ENCODE measurements around the gene SEMA4B.
"Not testable (repeated sequence)": the region's sequence is repeated elsewhere in the genome, so short reads cannot be mapped to it uniquely, and the experiment has no call there.

Gene SEMA4B

DNA sequence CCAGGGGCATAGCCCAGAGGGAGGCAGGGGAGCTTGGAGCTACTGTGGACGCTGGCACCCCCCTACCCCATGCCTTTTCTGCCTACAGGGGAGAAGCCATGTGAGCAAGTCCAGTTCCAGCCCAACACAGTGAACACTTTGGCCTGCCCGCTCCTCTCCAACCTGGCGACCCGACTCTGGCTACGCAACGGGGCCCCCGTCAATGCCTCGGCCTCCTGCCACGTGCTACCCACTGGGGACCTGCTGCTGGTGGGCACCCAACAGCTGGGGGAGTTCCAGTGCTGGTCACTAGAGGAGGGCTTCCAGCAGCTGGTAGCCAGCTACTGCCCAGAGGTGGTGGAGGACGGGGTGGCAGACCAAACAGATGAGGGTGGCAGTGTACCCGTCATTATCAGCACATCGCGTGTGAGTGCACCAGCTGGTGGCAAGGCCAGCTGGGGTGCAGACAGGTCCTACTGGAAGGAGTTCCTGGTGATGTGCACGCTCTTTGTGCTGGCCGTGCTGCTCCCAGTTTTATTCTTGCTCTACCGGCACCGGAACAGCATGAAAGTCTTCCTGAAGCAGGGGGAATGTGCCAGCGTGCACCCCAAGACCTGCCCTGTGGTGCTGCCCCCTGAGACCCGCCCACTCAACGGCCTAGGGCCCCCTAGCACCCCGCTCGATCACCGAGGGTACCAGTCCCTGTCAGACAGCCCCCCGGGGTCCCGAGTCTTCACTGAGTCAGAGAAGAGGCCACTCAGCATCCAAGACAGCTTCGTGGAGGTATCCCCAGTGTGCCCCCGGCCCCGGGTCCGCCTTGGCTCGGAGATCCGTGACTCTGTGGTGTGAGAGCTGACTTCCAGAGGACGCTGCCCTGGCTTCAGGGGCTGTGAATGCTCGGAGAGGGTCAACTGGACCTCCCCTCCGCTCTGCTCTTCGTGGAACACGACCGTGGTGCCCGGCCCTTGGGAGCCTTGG is 27.0 kb downstream of the SEMA4B start:
- no peak for DNase-seq

DNA sequence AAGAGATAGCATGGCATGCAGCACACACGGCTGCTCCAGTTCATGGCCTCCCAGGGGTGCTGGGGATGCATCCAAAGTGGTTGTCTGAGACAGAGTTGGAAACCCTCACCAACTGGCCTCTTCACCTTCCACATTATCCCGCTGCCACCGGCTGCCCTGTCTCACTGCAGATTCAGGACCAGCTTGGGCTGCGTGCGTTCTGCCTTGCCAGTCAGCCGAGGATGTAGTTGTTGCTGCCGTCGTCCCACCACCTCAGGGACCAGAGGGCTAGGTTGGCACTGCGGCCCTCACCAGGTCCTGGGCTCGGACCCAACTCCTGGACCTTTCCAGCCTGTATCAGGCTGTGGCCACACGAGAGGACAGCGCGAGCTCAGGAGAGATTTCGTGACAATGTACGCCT is 27.8 kb downstream of the SEMA4B start:
- DNase-seq, result no peak

DNA sequence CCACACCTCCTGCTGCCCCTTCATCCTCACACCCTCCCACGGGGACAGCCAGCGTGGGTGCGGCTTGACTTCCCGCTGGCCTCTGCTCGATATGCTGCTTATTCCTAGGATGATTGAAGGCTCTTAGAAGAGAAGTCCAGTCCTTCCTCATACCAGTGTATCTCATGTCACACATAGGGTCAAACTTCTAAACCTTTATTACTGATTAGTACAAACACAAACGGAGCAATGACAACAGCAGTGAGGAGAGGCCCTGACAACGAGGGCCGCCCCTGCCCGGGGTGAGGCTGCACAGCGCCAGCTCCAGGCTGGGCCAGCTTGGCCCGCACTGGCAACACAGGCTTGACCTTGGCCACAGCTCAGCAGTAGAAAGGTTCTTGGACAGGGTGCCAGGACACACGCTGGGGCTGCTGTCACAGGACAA is 29.0 kb downstream of the SEMA4B start:
- DNase-seq, result no peak

DNA sequence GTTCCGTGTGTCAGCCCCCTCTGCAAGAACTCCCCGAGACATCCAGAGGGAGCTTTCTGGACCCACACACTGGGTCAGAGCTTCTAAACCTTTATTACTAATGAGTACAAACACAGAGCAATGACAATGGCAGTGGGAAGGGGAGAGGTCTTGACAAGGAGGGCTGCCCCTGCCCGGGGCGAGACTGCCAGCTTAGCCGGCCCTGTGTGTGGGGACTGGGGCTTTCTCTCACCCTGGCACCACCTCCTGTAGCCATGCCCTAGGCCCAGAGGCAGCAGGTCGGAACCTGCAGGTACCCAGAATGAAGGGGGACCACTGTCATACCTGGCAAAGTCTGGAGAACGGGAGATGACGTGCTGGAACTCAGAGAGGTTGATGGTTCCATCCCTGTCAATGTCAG is 29.5 kb downstream of the SEMA4B start:
- no peak for DNase-seq

DNA sequence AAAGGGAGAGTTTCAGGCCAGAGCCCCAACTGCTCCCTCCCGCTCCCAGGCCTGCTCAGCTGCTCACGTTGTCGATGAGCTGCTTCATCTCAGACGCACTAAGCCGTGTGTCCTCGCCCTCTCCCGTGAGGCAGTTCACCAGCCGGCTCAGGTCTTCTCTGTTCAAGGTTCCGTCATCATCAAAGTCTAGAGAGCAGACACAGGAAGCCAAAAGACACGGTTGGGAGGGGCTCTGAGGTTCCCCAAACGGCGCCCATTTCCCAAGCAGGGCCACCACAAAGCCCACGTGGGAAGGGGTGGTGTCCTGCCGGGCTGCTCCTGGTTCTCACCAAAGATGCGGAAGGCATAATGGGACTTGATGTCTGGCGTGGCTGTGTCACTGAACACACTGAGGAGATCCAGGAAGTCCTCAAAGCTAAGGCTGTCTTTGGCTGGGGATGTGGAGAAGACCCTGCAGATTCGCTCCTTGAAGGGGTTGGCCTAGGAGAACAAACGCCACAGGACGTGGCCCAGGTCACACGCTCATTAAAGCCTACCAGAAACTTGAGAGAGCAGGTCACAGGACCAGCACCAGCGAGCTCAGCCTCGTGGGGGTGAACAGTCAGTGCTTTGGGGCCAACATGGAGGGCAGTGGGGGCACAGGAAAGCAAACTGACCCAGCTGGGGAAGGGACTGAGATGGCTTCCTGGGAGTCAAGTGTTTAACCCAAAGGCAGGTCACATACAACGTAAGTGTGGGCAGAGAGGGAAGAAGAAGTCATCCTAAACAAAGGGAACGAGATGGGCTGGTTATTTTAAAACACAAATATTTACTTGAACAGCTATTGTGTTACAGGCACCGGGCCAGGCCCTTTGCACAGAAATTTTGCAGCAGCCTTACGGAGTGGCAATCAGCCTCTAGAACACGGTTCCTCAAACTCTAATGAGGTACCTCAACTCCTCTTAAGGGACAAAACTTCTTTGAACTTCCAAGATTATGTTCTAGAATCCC is 30.2 kb downstream of the SEMA4B start:
- DNase-seq, result peak; percentile 90

DNA sequence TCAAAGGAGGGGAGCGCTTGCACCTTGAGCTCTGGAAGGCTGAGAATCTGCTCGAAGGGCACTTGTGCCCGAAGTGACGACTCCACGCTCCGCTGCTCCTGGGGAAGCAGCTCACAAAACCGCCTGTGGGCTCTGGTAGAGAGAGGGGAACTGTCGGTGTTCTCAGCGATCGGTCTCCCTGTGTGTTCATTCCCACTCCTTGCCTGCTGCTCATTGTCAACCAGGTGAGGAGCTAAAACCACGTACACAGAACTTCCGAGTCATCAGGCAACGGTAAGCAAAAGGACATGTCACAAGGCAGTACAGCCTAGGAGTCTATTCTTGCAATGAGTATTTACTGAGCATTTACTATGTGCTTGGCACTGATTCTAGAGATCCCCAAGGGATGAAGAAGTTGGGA is 31.1 kb downstream of the SEMA4B start:
- no peak for DNase-seq

DNA sequence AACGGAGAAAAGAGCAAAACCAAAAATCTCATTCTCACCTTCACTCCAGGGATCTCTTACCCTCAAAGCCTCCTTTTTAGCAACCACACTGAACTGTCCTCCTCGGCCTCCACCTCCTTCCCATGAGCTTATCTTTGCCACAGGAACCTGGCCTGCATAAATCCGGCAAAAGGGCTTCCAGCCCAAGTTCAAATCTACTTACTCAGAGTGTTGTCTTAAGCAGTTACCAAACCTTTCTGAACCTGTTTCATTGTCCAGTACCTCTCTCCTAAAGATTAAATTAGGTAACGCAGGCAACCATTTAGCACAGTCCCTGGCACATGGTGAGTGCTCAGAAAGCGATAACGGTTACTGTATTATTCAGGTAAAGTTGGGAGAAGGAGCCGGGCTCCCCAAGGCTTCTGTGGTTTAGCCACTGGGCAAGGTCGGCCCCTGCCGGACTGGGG is 31.8 kb downstream of the SEMA4B start:
- no peak for DNase-seq

DNA sequence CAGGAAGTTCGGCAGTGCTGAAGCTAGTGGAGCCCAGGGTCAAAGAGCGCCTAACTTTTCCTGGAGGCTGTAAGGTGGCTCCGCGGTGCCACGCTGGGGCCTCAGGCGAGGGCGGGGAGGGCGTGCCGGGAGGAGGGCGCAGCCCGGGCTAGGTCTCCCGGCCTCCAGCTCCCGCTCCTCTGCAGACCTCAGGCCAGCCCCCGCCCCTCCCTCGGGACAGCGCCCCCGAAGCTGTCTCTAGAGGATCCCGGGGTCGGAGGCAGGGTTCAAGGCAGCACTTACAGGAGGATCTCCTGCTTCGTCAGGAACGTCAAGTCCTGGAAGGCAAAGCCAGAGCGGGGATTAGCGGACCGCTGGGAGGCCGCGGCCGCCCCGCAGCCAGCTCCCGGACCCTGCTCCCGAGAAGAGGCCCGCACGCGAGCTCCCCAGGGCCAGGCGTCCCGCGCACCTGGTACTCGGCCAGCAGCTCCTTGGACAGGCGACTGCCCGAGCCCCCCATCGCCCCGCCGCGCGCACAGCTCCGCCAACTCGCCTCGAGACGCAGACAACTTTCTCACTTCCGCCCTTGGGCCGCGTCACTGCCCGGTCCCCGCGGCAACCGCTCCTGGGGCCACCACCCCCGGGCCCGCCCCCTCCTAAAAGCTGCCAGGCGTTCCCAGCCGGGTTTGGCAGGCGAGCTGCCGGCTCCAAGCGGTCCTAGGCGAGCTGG is 32.4 kb downstream of the SEMA4B start, which contains the start of gene CIB1:
TSS of gene CIB1 (minus strand) at position 555 of the 709 bp plus-strand sequence. CDS start at position 499, 56 bp downstream.
- peak; percentile 98 for DNase-seq

DNA sequence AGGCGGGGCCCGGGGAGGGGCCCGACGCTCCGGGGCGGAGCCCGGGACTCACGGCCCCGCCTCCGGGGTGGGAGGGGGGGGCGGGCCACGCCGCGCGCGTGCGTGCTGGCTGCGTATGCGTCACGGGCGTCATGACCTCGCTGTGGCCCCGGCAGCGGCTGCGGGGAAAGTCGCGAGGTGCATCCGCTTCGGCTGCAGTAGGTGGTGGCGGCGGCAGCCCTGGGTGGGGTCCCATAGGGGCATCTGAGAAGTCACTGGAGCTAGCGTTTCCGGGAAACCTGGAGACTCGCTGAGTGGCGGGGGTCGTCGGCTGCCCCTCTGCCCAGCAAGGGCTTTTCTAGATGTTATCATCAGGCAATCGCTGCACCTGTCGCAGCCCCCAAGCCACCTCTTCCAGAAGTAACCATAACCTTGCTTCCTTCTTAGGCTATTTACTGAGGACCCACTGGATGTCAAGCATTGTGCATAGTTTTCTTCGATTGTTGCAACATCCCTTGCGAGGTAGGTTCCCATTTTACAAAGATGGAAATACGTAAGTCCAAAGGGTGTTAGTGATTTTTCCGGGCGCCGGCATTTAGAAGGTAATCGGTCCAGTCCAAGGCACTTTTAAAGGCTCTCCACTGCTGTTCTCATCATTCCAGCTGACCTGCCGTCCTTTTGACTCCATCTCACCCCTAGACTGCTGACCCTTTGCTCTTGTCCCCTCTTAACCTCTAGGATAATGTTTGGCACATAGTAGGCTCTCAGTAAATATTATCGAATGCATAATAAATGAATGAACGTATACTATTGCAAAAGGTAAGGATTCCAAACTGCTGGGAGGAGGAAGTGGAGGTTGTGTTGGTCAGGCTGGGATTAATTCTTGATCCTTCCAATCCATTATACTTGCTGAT is 33.2 kb downstream of the SEMA4B start, which contains the start of gene GDPGP1:
TSS of gene GDPGP1 (plus strand) at position 114 of the 893 bp plus-strand sequence. CDS start 6,700 bp downstream, outside the sequence.
- DNase-seq, result no peak

DNA sequence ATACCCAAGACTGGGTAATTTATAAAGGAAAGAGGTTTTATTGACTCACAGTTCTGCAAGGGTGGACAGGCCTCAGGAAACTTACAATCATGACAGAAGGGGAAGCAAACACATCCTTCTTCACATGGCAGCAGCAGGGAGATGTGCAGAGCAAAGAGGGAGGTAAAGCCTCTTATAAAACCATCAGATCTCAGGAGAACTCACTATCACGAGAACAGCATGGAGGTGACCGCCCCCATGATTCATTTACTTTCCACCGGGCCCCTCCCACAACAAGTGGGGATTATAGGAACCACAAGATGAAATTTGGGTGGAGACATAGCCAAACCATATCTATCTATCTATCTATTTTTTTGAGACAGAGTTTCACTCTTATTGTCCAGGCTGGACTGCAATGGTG is 38.2 kb downstream of the SEMA4B start:
- DNase-seq, result no peak

DNA sequence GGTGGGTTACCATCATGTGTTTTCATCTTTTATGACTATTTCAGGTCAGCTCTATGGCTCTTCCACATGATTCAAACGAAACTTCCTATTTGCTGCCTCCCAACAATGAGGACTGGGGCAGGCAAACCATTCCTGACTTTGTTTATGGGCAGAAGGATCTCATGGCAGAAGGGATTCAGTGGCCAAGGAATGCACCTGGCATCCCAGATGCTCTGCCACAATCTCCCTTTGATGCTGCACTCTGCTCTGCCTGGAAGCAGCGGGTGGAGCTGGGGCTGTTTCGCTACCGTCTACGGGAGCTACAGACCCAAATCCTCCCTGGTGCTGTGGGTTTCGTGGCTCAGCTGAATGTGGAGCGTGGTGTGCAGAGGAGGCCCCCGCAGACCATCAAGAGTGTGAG is 39.7 kb downstream of the SEMA4B start:
- DNase-seq, result no peak

DNA sequence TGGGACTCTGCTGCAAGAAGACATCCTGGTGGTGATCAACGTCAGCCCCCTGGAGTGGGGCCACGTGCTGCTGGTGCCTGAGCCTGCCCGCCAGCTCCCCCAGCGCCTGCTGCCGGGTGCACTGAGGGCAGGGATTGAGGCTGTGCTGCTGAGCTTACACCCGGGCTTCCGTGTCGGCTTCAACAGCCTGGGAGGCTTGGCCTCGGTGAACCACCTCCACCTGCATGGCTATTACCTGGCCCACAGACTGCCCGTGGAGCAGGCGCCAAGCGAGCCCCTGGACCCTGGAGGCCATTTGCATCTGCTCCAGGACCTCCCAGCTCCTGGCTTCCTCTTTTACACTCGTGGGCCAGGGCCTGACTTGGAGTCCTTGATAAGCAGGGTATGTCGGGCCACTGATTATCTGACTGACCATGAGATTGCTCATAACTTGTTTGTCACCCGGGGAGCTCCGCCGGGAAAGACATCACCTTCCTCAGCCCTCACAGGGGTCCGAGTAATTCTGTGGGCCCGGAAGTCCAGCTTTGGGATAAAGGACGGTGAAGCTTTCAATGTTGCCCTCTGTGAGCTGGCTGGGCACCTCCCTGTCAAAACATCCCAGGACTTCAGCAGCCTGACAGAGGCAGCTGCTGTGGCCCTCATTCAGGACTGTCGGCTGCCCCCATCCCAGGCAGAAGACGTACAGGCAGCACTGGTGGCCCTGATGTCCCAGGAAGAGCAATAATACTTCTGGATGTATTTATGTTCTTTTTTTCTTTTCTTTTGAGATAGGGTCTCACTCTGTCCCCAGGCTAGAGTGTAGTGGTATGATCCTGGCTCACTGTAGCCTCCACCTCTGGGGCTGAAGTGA is 40.4 kb downstream of the SEMA4B start:
- DNase-seq, result no peak

DNA sequence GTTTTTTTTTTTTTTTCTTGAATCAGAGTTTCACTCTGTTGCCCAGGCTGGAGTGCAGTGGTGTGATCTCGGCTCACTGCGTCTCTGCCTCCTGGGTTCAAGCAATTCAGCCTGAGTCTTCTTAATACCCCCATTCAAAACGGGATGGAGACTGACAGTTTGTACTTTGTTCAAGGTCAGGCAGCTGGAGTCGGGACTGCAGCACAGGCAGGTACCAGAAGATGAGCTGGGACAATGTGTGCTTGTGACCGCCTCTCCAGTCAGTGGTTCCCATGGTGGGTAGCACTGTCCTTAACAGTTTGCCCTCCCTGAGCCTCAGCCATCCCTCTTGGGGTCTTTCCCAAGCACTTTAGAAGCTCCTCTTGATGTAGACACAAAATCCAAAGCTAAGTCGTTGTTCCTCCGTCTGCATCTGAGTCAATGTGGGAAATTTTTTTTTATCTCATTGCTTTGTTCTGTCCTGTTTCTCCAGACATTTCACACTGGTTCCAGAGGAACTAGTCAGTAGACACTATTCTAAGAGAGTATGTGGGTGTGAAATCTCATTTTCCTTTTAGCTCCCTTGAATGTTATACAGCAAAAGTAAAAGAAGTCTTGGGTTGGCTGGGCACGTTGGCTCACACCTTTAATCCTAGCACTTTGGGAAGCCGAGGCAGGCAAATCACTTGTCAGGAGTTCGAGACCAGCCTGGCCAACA is 43.0 kb downstream of the SEMA4B start:
- no peak for DNase-seq

DNA sequence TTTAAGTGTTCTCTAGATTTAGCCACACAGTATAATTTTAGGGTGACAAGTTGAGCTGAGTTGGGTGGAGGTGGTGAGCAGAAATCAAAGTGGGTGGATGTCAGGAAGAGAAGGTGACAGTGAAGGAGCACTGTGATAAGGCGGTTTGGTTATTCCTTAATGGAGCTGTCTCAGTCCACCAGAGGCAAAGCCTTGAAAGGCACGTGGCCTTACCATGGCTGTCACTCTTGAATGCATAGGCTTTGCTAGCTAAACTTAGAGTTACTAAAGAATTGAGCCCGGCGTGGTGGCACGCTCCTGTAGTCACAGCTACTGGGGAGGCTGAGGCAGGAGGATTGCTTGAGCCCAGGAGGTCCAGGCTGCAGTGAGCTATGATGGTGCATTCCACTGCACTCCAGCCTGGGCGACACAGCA is 47.7 kb downstream of the SEMA4B start:
- DNase-seq, result no peak

DNA sequence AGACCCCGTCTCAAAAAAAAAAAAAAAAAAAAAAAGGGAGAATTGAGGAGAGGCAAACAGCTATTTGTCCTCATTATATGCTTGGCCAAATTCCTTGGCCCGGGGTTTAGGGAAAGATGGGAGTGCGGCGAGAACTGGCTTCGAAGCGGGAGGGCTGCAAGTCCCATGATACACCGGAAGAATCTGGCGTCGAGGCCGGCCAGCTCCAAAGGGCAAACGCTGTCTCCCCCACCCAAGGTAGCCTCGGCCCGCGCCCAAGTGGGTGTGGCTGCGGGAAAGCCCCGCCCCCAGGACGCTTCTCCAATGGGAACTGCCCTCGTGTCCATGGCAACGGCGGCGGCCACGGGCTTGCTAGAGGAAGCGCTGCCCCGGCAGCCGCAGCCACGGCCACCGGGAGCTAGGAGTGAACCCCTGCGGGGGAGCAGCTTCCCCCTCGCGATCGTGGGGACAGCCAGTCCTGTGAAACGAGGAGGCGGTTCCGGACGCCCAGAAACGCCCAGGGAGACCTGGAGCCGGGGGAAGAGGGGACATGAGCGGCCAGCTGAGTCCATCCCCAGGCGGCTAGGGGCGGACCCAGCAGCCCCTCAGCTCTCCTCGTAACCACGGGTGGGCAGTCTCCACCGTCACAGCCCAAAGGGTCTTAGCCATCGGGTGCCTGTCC is 48.2 kb downstream of the SEMA4B start, which contains the start of gene TTLL13:
TSS of gene TTLL13 (plus strand) at position 354 of the 661 bp plus-strand sequence. CDS start 1,075 bp downstream, outside the sequence.
- DNase-seq, result peak; percentile 80

DNA sequence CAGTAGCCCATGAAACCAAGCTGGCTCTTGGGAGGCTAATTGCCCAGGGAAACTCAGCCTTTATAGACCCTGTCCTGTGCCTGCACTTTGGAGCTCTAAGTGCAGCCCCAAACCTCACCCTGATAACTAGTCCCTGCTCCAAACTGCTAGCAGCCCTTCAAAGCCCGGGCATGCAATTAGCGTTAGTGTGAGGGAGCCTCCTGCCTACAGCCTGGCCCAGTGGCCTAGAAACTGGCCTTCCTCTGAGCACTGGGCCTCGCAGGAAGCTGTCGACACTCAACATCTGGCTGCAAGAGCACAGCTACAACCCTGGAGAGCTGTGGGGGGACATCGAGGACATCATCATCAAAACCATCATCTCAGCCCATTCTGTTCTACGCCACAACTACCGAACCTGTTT is 56.6 kb downstream of the SEMA4B start:
- no peak for DNase-seq

DNA sequence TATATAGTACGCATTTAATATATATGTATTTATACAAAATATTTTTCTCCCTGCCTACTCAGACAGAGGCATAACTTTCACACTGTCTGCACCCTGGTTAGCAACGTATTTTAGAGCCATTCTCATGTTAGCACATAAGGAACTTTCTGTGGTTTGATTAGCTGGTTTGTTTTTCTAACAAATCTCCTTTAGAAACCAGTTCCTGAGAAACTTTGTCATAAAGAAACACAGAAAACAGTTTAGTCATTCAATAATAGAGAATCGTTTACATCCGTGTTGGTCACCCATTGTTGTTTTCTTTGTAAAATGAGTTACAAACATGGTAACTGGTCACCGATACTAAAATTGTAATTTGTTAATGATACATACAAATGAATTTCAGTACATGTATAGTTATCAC is 58.4 kb downstream of the SEMA4B start:
- no peak for DNase-seq

DNA sequence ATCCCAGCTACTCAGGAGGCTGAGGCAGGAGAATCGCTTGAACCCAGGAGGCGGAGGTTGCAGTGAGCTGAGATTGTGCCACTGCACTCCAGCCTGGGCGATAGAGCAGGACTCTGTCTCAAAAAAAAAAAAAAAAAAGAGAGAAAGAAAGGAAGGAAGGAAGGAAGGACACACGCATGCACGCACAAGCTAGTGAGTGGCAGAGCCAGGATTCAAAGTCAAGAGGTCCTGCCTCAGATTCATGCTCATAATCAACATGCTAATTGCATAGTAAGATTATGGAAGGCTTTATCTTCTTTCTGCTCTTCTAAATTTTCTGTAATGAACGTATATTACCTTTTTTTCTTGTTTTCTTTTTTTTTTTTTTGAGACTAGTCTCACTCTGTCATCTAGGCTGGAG is 59.6 kb downstream of the SEMA4B start:
- not testable (repeated sequence) for DNase-seq

DNA sequence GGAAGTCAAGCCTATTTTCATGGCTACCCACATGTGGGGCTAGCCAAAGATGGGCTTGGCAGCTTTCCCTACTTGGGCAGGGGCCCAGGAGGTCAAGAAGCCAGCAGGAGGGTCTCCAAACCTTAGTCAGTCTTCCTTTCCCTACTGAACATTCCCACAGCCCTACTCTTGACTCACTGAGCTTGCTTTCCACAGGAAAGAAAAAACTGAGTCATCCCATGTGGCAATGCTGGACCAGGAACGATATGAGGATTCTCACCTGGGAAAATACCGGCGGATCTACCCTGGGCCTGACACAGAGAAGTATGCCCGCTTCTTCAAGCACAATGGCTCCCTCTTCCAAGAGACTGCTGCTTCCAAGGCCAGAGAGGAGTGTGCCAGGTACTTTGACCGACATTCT is 60.7 kb downstream of the SEMA4B start:
- DNase-seq, result no peak
